DMS153 treated with DMSO at 0.1 percent for 48 hours (cell line): Measurements from ENCODE around the gene ABCD3.

Source experiments
- DNase-seq: peaks from one replicate; lab custom pipeline; 2025; ENCODE audit not compliant: unreplicated experiment; lab: John Stamatoyannopoulos, UW

ABCD3 gene

GRCh38 chr1:94524531-94524930 lies 106.3 kb downstream of the ABCD3 start:
- DNase-seq: no peak

GRCh38 chr1:94526152-94526980 lies 108.2 kb downstream of the ABCD3 start:
- DNase-seq: no peak

- peak; percentile 22 for DNase-seq
Observed at GRCh38 chr1:94527447-94528031, 109.3 kb downstream of the ABCD3 start.

- no peak for DNase-seq
Observed at GRCh38 chr1:94528299-94528698, 110.1 kb downstream of the ABCD3 start.

- no peak for DNase-seq
Observed at GRCh38 chr1:94528826-94529225, 110.6 kb downstream of the ABCD3 start.

- no peak for DNase-seq
Observed at GRCh38 chr1:94529416-94529815, 111.2 kb downstream of the ABCD3 start.

- no peak for DNase-seq
Observed at GRCh38 chr1:94530373-94530878, 112.2 kb downstream of the ABCD3 start.

- no peak for DNase-seq
Observed at GRCh38 chr1:94531664-94532063, 113.5 kb downstream of the ABCD3 start.

GRCh38 chr1:94532077-94532476 lies 113.9 kb downstream of the ABCD3 start:
- DNase-seq: no peak

- DNase-seq: no peak
Observed at GRCh38 chr1:94535095-94535494, 116.9 kb downstream of the ABCD3 start.

- DNase-seq: no peak
Observed at GRCh38 chr1:94535879-94536278, 117.7 kb downstream of the ABCD3 start.

GRCh38 chr1:94537254-94537653 lies 119.1 kb downstream of the ABCD3 start:
- no peak for DNase-seq

GRCh38 chr1:94538243-94538827 lies 120.1 kb downstream of the ABCD3 start:
- DNase-seq: no peak

- DNase-seq: no peak
Observed at GRCh38 chr1:94539496-94539895, 121.3 kb downstream of the ABCD3 start.

GRCh38 chr1:94540440-94541245 lies 122.5 kb downstream of the ABCD3 start:
- no peak for DNase-seq

GRCh38 chr1:94541246-94542087 lies 123.3 kb downstream of the ABCD3 start, which contains the start of gene F3:
F3 (minus strand) TSS chr1:94541759; CDS start chr1:94541636, 123 bp downstream.
- peak; percentile 16 for DNase-seq

- DNase-seq: no peak
Observed at GRCh38 chr1:94542088-94542870, 124.1 kb downstream of the ABCD3 start.

- DNase-seq: no peak
Observed at GRCh38 chr1:94543001-94543400, 124.8 kb downstream of the ABCD3 start.

GRCh38 chr1:94543893-94544635 lies 125.9 kb downstream of the ABCD3 start:
- no peak for DNase-seq
